ENCODE measurements around the gene TOR2A.

GRCh38 chr9:127771570-127772189 is 36.6 kb upstream of the TOR2A start:
- TF ChIP-seq EZH2phosphoT487 (IDR thresholded peaks at IDR 0.05; ENCODE audit: low read length) (no peak), CTCF (IDR thresholded peaks at IDR 0.05; ENCODE audit: low read length) (no peak), EZH2 (optimal IDR thresholded peaks at IDR 0.05; ENCODE audit: low read depth, low read length) (no peak)

All from MM.1S (cell line).